Measurements from ENCODE around the gene GRIK1. TPM values are rescaled to one million over a fixed set of nuclear protein-coding genes. Genes with fewer than 3 reads are reported as not detected.

Gene GRIK1
- polyA plus RNA-seq, 10 donors: 0.19 to 3.4 (median 0.55) TPM

Other genes starting within 250 kb of the GRIK1 start
- not detected for gene CLDN17, start 226.8 kb upstream of the GRIK1 start, polyA plus RNA-seq (ENCODE audit: insufficient read length in 10 of 10)